ENCODE results near the gene MGAT1. TPM values are rescaled to one million over a fixed set of nuclear protein-coding genes. Genes with fewer than 3 reads are reported as not detected.

Gene MGAT1
- total and polyA plus RNA-seq, 2 experiments from 2014 or later = 180 to 200 TPM

- H3K4me1 ChIP-seq (ENCODE audit: insufficient read depth) = peaks cover 9% of the 10 kb centered on the region; the same call in 1 of the 2 replicates
- no peaks in the 10 kb centered on the region for H3K9me3 ChIP-seq (ENCODE audit: low read depth)
- H4K20me1 ChIP-seq (ENCODE audit: insufficient read depth) = no peaks in the 10 kb centered on the region
- H3K27ac ChIP-seq = no peak overlapping the region
- no peaks in the 10 kb centered on the region for H3K9me2 ChIP-seq (ENCODE audit: insufficient read depth)
- DNase-seq = no peak
- in situ Hi-C loops (cut with MboI) = no loop called here
- no peak overlapping the region for H3K4me3 ChIP-seq
- H3K27me3 ChIP-seq (replicated peaks; ENCODE audit: insufficient read depth) = no peaks in the 10 kb centered on the region
- 82 to 84% methylated on average over 4 of the region's 4 CpGs for WGBS, 2 experiments (ENCODE audit: low coverage in 1 of 2, low lambda C conversion rate in 2 of 2, missing lambda C conversion rate in 2 of 2)
- no peak for TF ChIP-seq EZH2phosphoT487 (IDR thresholded peaks at IDR 0.05; ENCODE audit: insufficient read depth, low read depth)
- TF ChIP-seq EZH2 (IDR thresholded peaks at IDR 0.05; ENCODE audit: insufficient read depth, poor library complexity, severe bottlenecking) = no peak
- H3K9ac ChIP-seq = no peak overlapping the region
- no peak overlapping the region for H2AFZ ChIP-seq
- H3K4me2 ChIP-seq (ENCODE audit: unreplicated experiment) = no peak overlapping the region
- peaks cover 15% of the 10 kb centered on the region for H3F3A ChIP-seq (ENCODE audit: insufficient read depth)
- no peaks in the 10 kb centered on the region for H3K36me3 ChIP-seq (ENCODE audit: low read depth)
- no peaks in the 10 kb centered on the region for H3K79me2 ChIP-seq (ENCODE audit: insufficient read depth)
These were observed 18.9 kb upstream of the MGAT1 start for GRCh38 chr5:180821538-180821937.

DNA sequence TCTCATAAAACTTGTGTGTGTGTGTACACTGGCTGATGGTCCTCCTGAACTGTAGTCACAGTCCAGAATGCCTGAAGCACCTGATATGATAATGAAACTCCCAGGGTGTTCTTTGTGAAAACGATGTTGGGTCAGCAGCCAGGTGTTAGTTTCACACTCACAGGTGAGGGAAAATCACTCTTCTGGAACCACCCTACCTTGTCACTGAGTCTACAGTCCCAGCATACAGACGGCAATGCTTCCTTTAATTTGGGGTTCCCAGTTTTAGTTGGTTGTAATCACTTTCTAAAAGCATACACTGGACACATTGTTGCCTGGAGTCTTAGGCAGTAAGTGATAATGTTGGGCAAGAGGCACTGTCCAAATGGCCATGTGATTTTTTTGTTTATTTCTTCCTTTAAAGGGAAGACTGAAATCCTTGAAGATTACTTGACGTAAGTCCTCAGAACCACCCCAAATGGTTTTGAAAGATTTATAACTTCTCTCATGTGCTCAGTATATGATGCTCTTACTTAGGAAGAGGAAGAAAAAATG lies 18.2 kb upstream of the MGAT1 start:
- 82 to 94% methylated on average over 3 of the region's 3 CpGs for WGBS, 2 experiments (ENCODE audit: low coverage in 1 of 2, low lambda C conversion rate in 2 of 2, missing lambda C conversion rate in 2 of 2)
- Histone ChIP-seq H3F3A (ENCODE audit: insufficient read depth) (peaks cover 8% of the 10 kb centered on the region), H3K4me2 (ENCODE audit: unreplicated experiment) (no peak overlapping the region), H4K20me1 (ENCODE audit: insufficient read depth) (no peaks in the 10 kb centered on the region), H3K9ac (no peak overlapping the region), H3K4me3 (no peak overlapping the region), H3K9me3 (ENCODE audit: low read depth) (no peaks in the 10 kb centered on the region), H3K9me2 (ENCODE audit: insufficient read depth) (no peaks in the 10 kb centered on the region), H2AFZ (no peak overlapping the region), H3K36me3 (ENCODE audit: low read depth) (no peaks in the 10 kb centered on the region), H3K79me2 (ENCODE audit: insufficient read depth) (no peaks in the 10 kb centered on the region), H3K27ac (no peak overlapping the region), H3K4me1 (ENCODE audit: insufficient read depth) (peaks cover 3% of the 10 kb centered on the region; the same call in 1 of the 2 replicates), H3K27me3 (replicated peaks; ENCODE audit: insufficient read depth) (no peaks in the 10 kb centered on the region)
- in situ Hi-C loops (cut with MboI) = no loop called here
- DNase-seq = no peak
- TF ChIP-seq EZH2phosphoT487 (IDR thresholded peaks at IDR 0.05; ENCODE audit: insufficient read depth, low read depth) (no peak), EZH2 (IDR thresholded peaks at IDR 0.05; ENCODE audit: insufficient read depth, poor library complexity, severe bottlenecking) (no peak)

DNA sequence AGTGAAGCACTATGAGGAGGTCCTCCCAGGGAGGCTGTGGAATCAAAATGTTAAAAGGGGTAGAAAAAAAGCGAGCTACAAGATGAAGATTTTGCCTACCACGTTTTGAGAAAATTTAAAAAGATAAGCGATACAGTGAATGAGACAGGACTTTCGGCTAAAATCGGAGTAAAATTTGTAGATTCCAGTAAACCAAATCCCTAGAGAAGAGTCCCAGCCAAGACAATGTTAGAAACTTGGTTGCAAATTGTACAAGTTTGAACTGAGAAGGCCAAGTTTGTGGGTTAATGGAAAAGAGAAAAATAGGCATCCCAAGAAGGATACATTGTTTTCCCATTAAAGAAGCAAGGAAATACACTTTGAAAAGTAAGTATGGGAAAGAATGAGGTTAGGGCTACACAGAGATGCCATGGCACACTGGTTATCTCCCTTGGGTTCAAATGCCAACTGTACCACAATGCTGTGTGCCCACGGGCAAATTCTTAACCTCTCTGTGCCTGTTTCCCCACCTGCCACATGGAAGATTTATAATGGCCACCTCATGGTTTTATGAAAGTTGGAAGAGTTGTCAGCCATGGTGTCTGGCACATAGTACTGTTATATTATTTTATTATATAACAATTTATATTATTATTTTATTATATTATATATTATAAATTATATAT lies 16.2 kb upstream of the MGAT1 start:
- H4K20me1 ChIP-seq (ENCODE audit: insufficient read depth) = no peaks in the 10 kb centered on the region
- no peak overlapping the region for H3K9ac ChIP-seq
- WGBS, 2 experiments (ENCODE audit: low coverage in 1 of 2, low lambda C conversion rate in 2 of 2, missing lambda C conversion rate in 2 of 2) = 70% methylated on average over 6 of the region's 6 CpGs
- H2AFZ ChIP-seq = no peak overlapping the region
- H3K27ac ChIP-seq = no peak overlapping the region
- H3K79me2 ChIP-seq (ENCODE audit: insufficient read depth) = no peaks in the 10 kb centered on the region
- in situ Hi-C loops (cut with MboI) = no loop called here
- no peaks in the 10 kb centered on the region for H3K4me1 ChIP-seq (ENCODE audit: insufficient read depth)
- no peak for DNase-seq
- no peaks in the 10 kb centered on the region for H3K36me3 ChIP-seq (ENCODE audit: low read depth)
- TF ChIP-seq EZH2phosphoT487 (IDR thresholded peaks at IDR 0.05; ENCODE audit: insufficient read depth, low read depth) (no peak), EZH2 (IDR thresholded peaks at IDR 0.05; ENCODE audit: insufficient read depth, poor library complexity, severe bottlenecking) (no peak)
- no peaks in the 10 kb centered on the region for H3K9me2 ChIP-seq (ENCODE audit: insufficient read depth)
- H3K4me3 ChIP-seq = no peak overlapping the region
- H3K4me2 ChIP-seq (ENCODE audit: unreplicated experiment) = no peak overlapping the region
- no peaks in the 10 kb centered on the region for H3K27me3 ChIP-seq (replicated peaks; ENCODE audit: insufficient read depth)
- no peaks in the 10 kb centered on the region for H3K9me3 ChIP-seq (ENCODE audit: low read depth)
- H3F3A ChIP-seq (ENCODE audit: insufficient read depth) = peaks cover 4% of the 10 kb centered on the region; the same call in 1 of the 2 replicates

GRCh38 chr5:180817893-180818674 lies 15.5 kb upstream of the MGAT1 start:
- H3K36me3 ChIP-seq (ENCODE audit: low read depth) = no peaks in the 10 kb centered on the region
- no peaks in the 10 kb centered on the region for H3K9me3 ChIP-seq (ENCODE audit: low read depth)
- H3K9ac ChIP-seq = no peak overlapping the region
- TF ChIP-seq EZH2phosphoT487 (IDR thresholded peaks at IDR 0.05; ENCODE audit: insufficient read depth, low read depth) = no peak
- no peak for TF ChIP-seq EZH2 (IDR thresholded peaks at IDR 0.05; ENCODE audit: insufficient read depth, poor library complexity, severe bottlenecking)
- no peak overlapping the region for H2AFZ ChIP-seq
- DNase-seq = no peak
- no peak overlapping the region for H3K27ac ChIP-seq
- H3F3A ChIP-seq (ENCODE audit: insufficient read depth) = peaks cover 4% of the 10 kb centered on the region; the same call in 1 of the 2 replicates
- no peaks in the 10 kb centered on the region for H3K4me1 ChIP-seq (ENCODE audit: insufficient read depth)
- H3K4me2 ChIP-seq (ENCODE audit: unreplicated experiment) = no peak overlapping the region
- H3K27me3 ChIP-seq (replicated peaks; ENCODE audit: insufficient read depth) = no peaks in the 10 kb centered on the region
- in situ Hi-C loops (cut with MboI) = no loop called here
- no peaks in the 10 kb centered on the region for H3K9me2 ChIP-seq (ENCODE audit: insufficient read depth)
- WGBS, 2 experiments (ENCODE audit: low coverage in 1 of 2, low lambda C conversion rate in 2 of 2, missing lambda C conversion rate in 2 of 2) = 52 to 58% methylated on average over 13 of the region's 13 CpGs
- H3K4me3 ChIP-seq = no peak overlapping the region
- no peaks in the 10 kb centered on the region for H4K20me1 ChIP-seq (ENCODE audit: insufficient read depth)
- H3K79me2 ChIP-seq (ENCODE audit: insufficient read depth) = no peaks in the 10 kb centered on the region

Data from GM23248 (cell line).